GM21619 (cell line): Measurements from ENCODE around the gene ITGBL1.

ENCODE experiments used
- ATAC-seq: cut with Tn5 transposase; IDR thresholded peaks from one replicate; pipeline ENCODE4 v1.9.1; 2021; ENCODE audit not compliant: unreplicated experiment

ITGBL1 gene

DNA sequence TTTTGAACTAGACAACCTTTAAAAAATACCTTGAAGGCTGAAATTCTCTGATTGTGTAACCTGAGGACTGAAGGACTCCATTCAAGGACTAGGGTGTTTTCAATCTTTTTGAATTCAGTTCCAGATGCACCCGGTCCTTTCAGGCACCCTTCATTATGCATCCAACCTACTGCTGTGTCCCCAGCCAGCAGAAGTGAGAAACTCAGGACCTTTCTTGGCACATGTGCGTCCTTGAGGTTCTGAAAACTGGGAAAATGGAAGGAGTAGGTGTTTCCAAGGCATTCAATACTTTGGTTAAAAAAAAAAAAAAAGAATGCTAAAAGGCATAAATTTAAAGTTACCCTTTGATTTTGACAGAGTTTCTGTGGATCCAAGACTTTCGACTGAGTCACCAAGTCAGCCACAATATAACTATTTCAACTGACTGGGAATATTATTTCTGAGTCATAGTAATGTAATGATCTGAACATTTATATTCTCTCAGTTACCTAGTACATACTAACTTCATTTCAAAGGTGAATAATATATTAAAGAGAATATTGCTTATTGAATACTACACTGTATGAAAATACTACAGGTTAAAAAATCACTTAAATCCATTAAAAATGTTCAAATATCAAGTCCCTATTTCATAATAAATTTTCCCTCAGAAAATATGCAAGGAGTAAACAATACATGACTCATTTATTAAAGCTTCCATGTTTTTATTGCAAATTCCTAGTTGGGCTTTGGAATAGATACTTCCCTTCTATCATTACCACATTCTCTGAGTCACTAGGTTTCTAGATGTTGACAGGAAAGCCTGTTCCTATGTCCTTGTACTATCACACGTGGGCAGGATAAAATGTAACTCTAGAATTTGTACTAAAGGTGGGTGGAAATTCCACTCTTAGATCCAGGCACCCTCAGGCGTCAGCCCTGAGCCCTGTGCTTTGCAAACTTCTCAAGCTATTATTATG, 2.4 kb upstream of the ITGBL1 start:
- ATAC-seq, result no peak

DNA sequence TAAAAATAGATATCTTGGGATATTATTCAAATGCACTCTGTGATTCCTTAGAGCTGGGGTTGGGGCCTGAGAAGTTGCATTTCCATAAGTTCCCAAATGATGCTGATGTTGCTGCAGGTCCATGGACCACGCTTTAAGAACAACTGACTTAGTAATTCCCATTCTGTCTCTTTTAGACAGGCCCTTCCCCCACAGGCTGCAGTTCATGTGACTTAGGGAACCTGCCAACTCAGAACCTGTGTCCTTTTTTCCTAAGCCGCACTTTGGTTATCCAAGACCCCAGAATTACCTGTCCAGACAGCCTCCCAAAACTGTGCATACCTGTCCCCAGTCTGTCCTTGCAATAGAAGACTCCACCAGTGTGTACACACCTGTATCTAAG, 1.7 kb upstream of the ITGBL1 start:
- no peak for ATAC-seq

DNA sequence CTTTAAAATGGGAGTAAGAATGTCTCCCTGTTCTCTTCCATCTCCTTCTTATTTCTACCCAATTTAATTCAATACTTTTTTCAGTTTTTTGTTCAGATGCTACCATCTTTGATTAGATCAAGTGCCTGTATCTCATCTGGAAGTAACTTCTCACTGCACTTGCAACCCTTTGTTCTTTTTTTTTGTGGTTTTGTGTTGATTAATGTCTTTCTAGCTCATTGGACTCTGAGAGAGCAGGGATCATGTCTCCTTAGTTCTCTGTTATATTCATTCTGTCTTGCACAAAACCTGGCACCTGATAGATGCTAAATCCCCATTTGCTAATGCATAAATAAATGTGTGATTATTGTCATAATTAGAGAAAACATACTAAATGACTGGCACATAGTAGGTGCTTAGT, 834 bp upstream of the ITGBL1 start:
- no peak for ATAC-seq

DNA sequence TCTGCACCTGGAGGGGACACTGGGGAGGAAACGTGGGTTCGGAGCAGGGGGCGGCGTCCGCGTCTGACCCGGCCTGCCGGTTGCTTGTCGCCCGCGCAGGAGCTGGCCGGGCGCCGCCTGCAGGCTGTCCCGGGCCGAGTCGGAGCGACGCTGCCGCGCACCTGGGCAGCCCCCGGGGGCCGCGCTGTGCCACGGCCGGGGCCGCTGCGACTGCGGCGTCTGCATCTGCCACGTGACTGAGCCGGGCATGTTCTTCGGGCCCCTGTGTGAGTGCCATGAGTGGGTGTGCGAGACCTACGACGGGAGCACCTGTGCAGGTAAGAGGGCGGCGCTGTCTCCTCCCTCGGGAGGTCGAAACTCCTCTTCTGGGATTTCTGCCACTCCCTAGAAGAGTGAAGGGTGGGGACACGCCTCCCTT, 1.3 kb downstream of the ITGBL1 start:
- ATAC-seq, result peak; percentile 18

DNA sequence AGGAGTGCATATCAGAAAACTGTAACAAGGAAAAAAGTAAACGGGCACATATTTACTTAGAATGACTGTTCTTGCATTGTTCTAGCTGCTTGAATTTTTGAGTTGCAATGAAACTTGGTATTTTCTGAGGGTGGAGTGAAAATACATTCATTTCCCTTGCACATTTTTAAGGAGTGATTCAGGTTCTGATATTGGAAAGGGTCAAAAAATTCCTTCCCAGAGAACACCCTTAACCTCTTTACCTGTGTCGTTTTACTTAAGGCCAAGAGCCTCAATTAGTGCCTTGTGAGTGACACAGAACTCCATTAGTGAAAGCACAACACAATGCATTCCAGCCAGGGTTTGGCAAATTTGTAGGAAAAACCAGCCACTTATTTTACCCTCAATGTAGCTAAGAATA, 2.3 kb downstream of the ITGBL1 start:
- ATAC-seq, result no peak

DNA sequence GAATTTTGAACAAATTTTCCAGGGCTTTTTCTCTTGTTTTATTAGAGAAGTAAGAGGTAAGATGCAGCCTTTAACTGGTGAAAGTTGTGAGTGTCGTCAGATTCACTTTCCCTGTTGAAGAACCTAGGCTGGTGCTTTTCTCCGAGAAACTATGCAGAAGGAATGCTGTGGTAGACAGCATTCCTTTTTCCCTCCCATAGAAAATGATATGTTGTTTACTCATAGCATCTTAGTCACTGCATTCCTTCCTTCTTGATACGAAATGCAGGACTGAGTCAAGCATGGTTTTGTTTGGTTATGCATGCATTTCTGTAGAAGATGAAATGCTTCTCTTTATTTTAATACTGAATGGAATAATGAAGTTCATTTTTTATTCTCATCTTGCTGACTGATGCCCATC, 3.4 kb downstream of the ITGBL1 start:
- no peak for ATAC-seq

DNA sequence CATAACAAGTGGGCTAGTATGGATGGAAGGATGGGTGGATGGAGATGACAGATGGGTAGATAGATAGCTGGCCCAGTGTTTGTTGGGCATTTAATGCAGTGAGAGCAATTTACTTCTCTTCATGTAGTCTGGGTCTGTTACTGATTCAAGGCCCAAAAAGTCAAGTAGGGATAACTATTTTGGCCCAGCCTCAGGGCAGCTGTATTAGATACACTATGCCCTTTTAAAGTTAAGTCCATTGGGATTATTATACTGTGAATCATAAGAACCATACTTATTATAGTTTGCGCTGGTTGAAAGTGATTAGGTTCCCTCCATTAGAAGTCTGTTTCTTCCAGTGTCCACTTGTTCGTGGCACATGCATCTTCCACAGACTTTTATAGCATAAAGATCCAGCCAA, 4.7 kb downstream of the ITGBL1 start:
- ATAC-seq, result no peak

DNA sequence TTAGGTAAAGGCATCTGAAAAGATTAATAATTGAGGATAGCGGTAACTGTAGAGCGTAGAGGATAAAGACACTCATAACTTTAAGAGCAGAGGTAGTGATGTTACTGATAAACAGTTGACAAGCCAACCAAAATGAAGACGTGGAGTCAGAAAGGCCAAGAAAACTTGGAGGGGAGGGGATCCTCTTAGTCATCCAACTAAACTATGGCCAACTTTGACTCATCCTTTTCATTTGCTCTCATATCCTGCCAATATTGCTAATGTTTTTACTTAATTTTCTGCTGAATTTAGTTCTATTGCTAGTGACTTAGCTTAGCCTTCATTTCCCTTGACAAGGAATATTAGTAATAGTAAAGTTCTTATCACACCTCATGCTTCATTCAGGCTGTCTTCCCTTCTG, 13.4 kb downstream of the ITGBL1 start:
- no peak for ATAC-seq

DNA sequence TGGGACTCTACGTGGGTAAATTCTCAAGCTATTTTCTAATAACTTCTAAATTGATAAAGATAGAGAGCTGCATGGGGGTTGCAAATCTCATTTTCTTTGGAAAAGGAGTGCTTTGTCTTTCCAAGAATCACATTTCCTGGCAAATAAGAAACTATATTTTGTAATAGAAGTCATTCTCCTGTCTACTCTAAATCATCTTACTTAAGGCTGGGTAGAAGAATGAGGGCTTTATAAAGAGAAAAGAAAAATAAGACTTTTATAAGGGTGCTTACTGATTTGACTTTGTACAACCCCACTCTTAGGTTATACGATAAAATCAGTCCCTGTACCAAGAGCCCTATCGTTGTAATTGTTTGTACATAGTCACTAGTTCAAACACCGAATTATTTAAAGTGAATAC, 14.9 kb downstream of the ITGBL1 start:
- no peak for ATAC-seq

DNA sequence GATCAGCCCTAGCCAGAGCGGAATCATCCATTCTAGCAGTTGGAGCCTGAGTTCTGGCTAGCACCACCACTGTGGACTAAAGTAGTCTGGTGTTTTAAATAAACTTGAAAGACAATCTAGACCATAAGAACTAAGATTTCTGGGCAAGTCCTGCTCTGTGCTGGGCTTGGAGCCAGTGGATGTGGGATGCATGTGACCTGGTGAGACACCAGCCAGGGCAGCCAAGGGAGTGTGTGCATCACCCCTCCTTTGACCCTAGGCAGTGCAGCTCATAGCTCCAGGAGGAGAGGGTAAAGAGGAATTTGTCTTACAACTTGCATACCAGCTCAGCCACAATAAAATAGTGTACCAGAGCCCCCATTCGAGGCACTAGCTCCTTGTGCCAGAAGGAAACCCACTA, 21.0 kb downstream of the ITGBL1 start:
- ATAC-seq, result no peak

DNA sequence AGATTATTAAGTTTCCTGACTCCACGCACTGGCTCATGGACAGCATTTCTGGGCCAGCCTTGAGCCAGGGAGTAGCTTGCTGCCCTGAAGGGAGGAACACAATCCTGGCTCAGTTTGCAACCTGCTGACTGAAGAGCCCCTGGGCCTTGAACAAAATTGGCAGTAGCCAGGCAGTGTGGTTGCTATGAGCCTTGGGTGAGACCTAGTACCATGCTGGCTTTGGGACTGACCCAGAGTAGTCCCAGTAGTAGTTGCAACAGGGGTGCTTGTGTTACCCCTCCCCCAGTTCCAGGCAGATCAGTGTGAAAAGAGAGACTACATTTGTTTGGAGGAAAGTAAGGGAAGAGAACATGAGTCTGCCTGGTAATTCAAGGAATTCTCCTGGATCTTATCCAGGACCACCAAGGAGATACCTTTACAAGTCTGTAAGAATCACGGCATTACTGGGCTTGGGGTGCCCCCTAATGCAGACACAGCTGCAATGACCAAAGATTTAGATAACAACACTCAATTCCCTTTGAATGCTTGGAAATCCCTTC, 22.0 kb downstream of the ITGBL1 start:
- no peak for ATAC-seq

DNA sequence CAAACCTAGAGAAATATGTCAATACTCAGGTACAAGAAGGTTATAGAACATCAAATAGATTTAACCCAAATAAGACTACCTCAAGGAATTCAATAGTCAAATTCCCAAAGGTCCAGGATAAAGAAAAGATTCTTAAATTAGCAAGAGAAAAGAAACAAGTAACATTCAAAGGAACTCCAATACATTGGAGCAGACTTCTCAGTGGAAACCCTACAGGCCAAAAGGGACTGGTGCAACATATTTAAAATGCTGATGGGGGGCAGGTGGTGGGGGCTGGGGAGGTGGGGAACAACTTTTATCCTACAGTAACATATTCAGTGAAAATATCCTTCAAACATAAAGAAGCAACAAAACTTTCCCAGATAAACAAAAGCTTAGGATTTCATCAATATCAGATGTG, 23.1 kb downstream of the ITGBL1 start:
- ATAC-seq, result no peak

DNA sequence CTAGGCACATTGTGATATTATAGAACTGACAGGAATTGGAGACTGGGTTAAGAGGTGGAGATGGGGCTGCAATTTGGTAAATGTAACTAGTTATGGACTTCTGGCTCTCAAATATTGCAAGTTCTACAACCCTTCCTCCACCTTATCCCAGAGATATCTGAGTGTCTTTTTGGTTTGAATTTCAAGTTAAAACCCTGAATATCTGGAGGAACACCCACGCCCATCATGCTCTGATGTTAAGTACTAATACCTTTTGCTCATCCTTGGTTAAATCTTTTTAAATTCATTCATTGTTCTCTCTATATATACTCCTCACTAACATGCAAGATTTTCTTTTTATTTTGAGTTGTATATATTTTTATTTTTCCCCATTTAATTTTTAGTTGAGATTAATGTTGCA, 28.9 kb downstream of the ITGBL1 start:
- no peak for ATAC-seq

DNA sequence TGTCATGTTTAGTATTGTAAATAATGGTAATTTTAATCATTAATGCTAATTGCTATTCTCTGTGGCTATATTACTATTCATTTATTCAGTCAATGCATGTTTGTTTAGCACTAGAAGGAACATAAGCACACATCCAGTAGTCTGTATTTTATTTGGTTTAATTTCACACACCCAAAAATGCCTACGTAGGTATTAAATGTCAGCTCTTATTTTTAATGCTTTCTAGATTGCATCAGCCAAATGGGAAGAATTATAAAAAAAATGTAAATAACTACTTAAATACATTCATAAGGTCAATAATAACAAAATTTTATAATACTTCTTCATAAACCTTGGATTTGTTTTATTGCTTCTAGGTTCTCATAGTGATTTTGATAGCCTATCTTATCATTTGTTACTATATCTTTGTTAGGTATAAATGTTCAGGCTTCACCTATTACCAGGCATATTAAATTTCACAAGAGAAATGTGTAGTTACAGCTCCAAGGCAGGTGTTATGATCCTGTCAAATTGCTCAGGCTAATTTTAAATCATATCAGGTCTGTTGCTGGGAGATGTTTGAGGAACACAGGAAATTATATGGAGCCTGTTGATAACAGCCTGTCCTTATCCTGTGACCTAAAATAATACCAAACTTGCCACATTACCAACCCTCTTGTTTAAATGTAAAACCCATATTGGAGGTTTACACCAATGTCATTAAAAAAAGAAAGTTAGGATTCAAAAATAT, 34.4 kb downstream of the ITGBL1 start:
- no peak for ATAC-seq

DNA sequence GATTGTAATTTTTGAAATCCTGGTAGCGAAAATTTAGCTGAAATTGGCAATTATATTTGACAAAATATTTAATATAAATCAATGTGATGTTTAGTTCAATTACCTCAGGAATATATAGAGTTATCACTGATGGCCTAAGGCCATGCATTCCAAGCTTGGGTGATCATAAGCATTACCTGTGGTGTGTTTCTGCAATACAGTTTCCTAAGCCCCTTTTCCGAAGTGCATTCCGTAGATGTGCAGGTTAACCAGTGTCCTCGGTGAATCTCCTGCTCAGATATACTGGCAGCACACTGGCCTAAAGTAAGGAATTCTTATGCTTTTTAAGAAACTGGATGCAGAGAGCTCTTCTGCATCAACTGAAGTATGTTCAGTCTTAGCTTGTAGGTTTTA, 35.0 kb downstream of the ITGBL1 start:
- ATAC-seq, result no peak

DNA sequence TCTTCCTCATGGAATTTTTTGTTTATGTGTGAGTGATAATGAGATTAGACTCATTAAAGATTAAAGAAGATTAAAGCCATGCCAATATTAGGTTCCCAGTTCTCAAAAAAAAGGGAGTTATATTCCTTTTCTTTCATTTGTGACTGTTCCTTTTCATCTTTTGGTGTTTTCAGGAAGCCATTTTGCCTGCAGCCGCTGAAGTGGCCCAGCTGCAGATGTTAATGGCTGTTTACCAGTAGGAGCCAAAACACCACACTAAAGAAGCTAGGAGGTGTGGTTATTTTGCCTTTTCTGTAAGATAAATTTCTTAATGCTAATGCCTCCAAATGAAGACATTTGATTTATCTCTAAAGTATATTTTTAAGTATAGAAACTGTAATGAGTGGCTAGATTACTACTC, 36.3 kb downstream of the ITGBL1 start:
- no peak for ATAC-seq

DNA sequence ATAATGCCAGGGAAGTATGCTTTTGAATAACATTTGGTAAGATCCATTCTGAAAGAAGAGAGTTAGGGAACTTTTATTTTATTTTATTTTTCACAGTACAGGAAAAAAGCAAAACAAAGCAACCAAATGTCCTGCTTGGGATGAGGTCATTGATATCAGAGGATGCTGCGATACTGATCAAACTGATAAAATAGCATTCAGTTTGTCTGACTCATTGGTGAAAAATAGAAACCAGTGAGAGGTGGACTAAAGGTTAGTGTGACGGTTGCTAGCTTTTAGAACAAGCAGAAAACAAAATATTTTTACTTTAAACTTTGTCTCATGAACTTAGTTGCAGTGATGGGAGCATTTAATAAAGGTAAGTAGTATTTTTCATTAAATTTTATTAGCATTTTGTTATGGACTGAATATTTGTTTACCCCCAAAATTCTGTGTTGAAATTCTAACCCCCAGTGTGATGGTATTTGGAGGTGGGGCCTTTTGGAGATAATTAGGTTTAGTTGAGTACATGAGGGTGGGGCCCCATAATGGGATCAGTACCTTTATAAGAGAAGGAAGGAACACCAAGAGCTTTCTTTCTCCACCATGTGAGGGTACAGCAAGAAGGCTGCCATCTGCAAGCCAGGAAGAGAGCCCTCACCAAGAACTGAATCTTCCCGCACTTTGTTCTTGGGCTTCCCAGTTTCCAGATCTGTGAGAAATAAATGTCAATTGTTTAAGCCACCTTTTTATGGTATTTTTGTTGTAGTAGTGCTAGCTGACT, 37.3 kb downstream of the ITGBL1 start:
- no peak for ATAC-seq

DNA sequence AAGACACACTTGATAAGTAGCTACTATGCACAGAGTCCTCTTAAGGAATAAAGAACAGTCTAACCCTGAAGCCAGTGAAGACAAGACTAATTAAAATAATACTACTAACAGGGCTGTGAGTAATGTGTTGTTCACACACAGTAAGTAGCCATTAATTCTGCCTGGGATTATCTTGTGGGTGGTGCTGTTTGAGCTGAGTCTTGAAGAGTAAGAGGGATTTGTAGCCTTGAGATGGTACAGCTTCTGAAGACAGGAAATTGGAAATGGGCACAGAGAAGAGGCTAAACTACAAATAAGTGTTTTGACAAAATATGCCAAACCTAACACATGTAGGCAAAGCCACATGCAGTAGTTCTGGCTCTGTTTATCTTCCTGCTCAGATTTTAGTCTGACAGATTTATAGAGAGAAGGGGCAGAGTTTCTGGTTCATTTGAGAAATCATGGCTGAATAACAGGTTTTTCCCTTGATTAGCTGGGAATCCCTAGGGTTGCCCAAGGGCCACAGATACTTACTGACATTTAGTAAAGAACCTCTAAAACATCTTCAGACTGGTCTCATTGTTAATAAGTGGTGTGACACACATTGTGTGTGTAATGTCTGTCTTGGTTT, 38.0 kb downstream of the ITGBL1 start:
- ATAC-seq, result no peak

DNA sequence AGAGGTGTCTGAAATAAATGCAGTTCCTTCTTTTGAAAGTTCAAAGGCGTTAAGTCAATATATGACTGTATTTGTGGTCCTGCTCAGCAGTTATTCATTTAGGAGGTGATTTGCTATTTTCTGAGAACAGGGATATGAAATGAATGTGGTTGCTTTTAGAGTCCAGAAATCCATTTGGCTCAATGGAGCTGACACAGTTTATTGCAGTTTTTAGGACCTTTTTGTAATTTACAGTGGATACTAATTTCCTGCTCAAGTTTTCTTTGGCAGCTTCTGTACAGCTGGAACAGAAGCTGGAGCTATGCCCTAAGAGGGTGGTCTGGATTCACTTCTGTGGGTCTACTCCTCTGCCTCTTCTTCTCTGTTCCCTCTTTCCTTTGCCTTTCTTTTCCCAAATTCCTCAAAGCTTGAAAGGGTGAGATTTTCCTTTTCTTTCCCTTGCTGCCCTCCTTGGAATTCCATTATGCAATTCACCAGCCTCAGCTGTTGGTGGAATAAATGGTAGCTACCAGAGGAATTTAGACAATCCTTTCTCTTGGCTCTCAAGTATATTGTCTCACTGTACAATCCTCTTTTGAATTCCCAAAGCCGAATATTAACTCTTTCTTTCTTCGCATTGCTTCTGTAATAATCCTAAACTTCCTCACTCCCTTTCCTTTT, 39.9 kb downstream of the ITGBL1 start:
- ATAC-seq, result no peak

DNA sequence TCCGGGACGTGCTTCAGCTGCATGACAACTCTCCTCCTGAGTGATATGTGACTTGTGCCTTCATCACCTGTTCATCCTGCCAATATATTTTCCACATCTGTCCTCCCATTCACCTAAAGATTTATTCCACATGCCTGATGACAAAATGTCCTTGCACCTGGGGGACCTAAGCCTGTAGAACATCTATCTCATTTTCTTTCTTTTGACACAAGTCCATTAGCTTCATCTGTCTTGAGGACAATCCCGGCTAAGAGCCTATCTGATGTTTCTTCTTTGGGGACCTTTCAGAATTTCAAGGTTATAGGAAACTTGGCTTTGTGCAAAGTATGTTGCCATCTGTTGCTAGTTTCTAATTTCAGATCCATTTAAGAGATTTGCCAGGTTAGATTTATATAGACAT, 41.1 kb downstream of the ITGBL1 start:
- no peak for ATAC-seq
